SK-N-SH (cell line): ENCODE results near the gene SH3PXD2A. TPM values are rescaled to one million over a fixed set of nuclear protein-coding genes. Genes with fewer than 3 reads are reported as not detected.

ENCODE experiments used
- CTCF ChIA-PET: fragments of 300-600, 350-600 bp; formaldehyde crosslinking; extraction: SDS; loops from one replicate; lab custom pipeline; 2021; lab: Yijun Ruan, JAX
- POLR2A ChIA-PET: fragments of 350-600 bp; sonication (Branson Sonifier 250); formaldehyde crosslinking; extraction: SDS; loops from one replicate; lab custom pipeline; 2020; ENCODE audit warnings: antibody characterized with exemption, inconsistent platforms; lab: Yijun Ruan, JAX
- DNase-seq: peaks from one replicate; pipeline ENCODE4 v3.0.0; 2012
- H2AFZ ChIP-seq: fragments of 200-600 bp; sonication (generic); 2 replicates; pipeline ENCODE4 v1.8.1; 2016; ENCODE audit warnings: antibody characterized with exemption, mild to moderate bottlenecking, low read depth
- H3F3A ChIP-seq: fragments of 200-600 bp; sonication (generic); replicated peaks from 2 replicates; pipeline ENCODE3; 2016; ENCODE audit warnings: antibody characterized with exemption, mild to moderate bottlenecking; ENCODE audit not compliant: insufficient read depth
- H3K27ac ChIP-seq, 2 experiments: fragments of 200-500 bp in 1 of 2; fragments of 200-600 bp in 1 of 2; sonication (Bioruptor generic) in 1 of 2; sonication (generic), shearing (Covaris generic) in 1 of 2; 2 replicates each; pipeline versions ENCODE4 v1.5.1 to v1.6.1; 2014 to 2016; ENCODE audit warnings: low read depth in 2 of 2, inconsistent platforms in 1 of 2, low read length in 1 of 2, mild to moderate bottlenecking in 1 of 2, mixed read lengths in 1 of 2
- H3K27me3 ChIP-seq: fragments of 200-600 bp; sonication (generic), shearing (Covaris generic); 2 replicates; pipeline ENCODE4 v1.6.1; 2016; ENCODE audit warnings: mixed run types; ENCODE audit not compliant: insufficient read depth
- H3K36me3 ChIP-seq, 2 experiments: fragments of 200-500 bp in 1 of 2; fragments of 200-600 bp in 1 of 2; sonication (Bioruptor generic) in 1 of 2; sonication (generic) in 1 of 2; replicated peaks in 1 of 2; 2 replicates each; pipeline versions ENCODE3 to v1.5.1; 2014 to 2016; ENCODE audit warnings: low read length in 1 of 2, mild to moderate bottlenecking in 1 of 2; ENCODE audit not compliant: insufficient read depth in 2 of 2, control insufficient read depth in 1 of 2
- H3K4me1 ChIP-seq, 2 experiments: fragments of 200-500 bp in 1 of 2; fragments of 200-600 bp in 1 of 2; sonication (Bioruptor generic) in 1 of 2; sonication (generic), shearing (Covaris generic) in 1 of 2; 2 replicates each; pipeline versions ENCODE4 v1.5.1 to v1.6.1; 2014 to 2016; ENCODE audit warnings: low read depth in 1 of 2, low read length in 1 of 2, mixed run types in 1 of 2; ENCODE audit not compliant: insufficient read depth in 2 of 2, control insufficient read depth in 1 of 2
- H3K4me2 ChIP-seq: fragments of 200-600 bp; sonication (generic), shearing (Covaris generic); 2 replicates; pipeline ENCODE4 v1.6.1; 2017; ENCODE audit warnings: mixed run types
- H3K4me3 ChIP-seq, 2 experiments: fragments of 200-500 bp in 1 of 2; fragments of 200-600 bp in 1 of 2; sonication (Bioruptor generic) in 1 of 2; sonication (generic), shearing (Covaris generic) in 1 of 2; 2 replicates each; pipeline versions ENCODE4 v1.5.1 to v1.8.1; 2014 to 2016; ENCODE audit warnings: low read depth in 2 of 2, inconsistent platforms in 1 of 2, low read length in 1 of 2, mild to moderate bottlenecking in 1 of 2, mixed read lengths in 1 of 2, moderate library complexity in 1 of 2
- H3K79me2 ChIP-seq: fragments of 200-600 bp; sonication (generic); 2 replicates; pipeline ENCODE4 v1.8.1; 2017; ENCODE audit warnings: mild to moderate bottlenecking; ENCODE audit not compliant: insufficient read depth
- H3K9ac ChIP-seq: fragments of 200-600 bp; sonication (generic); 2 replicates; pipeline ENCODE4 v1.6.1; 2017; ENCODE audit warnings: mixed run types
- H3K9me2 ChIP-seq: fragments of 200-600 bp; sonication (generic); 2 replicates; pipeline ENCODE4 v1.6.1; 2017; ENCODE audit warnings: mixed run types
- H3K9me3 ChIP-seq: fragments of 200-600 bp; sonication (generic); 2 replicates; pipeline ENCODE4 v1.6.1; 2017; ENCODE audit warnings: mixed run types, mild to moderate bottlenecking, moderate library complexity
- H4K20me1 ChIP-seq: fragments of 200-600 bp; sonication (generic); 2 replicates; pipeline ENCODE4 v1.6.1; 2017; ENCODE audit warnings: mild to moderate bottlenecking, mixed run types; ENCODE audit not compliant: insufficient read depth
- CTCF ChIP-seq: fragments of 200-600 bp; sonication (generic); IDR thresholded peaks from 2 replicates; pipeline ENCODE4 v1.6.1; 2017; ENCODE audit warnings: antibody characterized with exemption, mild to moderate bottlenecking, moderate library complexity
- EZH2phosphoT487 ChIP-seq: fragments of 200-600 bp; sonication (generic); IDR thresholded peaks from 2 replicates; pipeline ENCODE4 v1.6.1; 2017; ENCODE audit warnings: low read depth, mixed run types, mild to moderate bottlenecking, antibody characterized with exemption, moderate library complexity, borderline replicate concordance
- FOSL2 ChIP-seq: IDR thresholded peaks from 2 replicates; pipeline ENCODE4 v1.4.0; 2012; ENCODE audit warnings: low read depth, mild to moderate bottlenecking, moderate library complexity, borderline replicate concordance
- FOXJ3 ChIP-seq: sonication (generic); formaldehyde crosslinking; IDR thresholded peaks from 2 replicates; pipeline ENCODE4 v1.5.1; 2020; ENCODE audit warnings: mild to moderate bottlenecking, missing genetic modification reagents
- IRF3 ChIP-seq: fragments of 150-350 bp; IDR thresholded peaks from 2 replicates; pipeline ENCODE4 v1.6.1; 2016; ENCODE audit warnings: mild to moderate bottlenecking, low read depth, low read length
- MEF2A ChIP-seq: IDR thresholded peaks from 2 replicates; pipeline ENCODE4 v1.4.0; 2012; ENCODE audit warnings: low read depth, borderline replicate concordance
- NFIC ChIP-seq: IDR thresholded peaks from 2 replicates; pipeline ENCODE4 v1.4.0; 2012; ENCODE audit warnings: borderline replicate concordance
- NRF1 ChIP-seq: IDR thresholded peaks from 2 replicates; pipeline ENCODE4 v1.6.1; 2012; ENCODE audit warnings: low read depth, mild to moderate bottlenecking, low read length
- PBX3 ChIP-seq: IDR thresholded peaks from 2 replicates; pipeline ENCODE4; 2012
- POLR2AphosphoS5 ChIP-seq: IDR thresholded peaks from 2 replicates; pipeline ENCODE4 v1.6.1; 2012; ENCODE audit warnings: low read depth, low read length
- RAD21 ChIP-seq: IDR thresholded peaks from 2 replicates; pipeline ENCODE4 v1.6.1; 2012; ENCODE audit warnings: mild to moderate bottlenecking, low read length
- RXRA ChIP-seq: IDR thresholded peaks from 2 replicates; pipeline ENCODE4 v1.4.0; 2012; ENCODE audit warnings: low read depth, mild to moderate bottlenecking, borderline replicate concordance
- SIN3A ChIP-seq: IDR thresholded peaks from 2 replicates; pipeline ENCODE4 v1.6.1; 2012; ENCODE audit warnings: low read depth, mild to moderate bottlenecking, low read length, moderate library complexity, borderline replicate concordance
- TCF12 ChIP-seq: IDR thresholded peaks from 2 replicates; pipeline ENCODE4 v1.4.0; 2012
- TEAD4 ChIP-seq: IDR thresholded peaks from 2 replicates; pipeline ENCODE4 v1.4.0; 2012; ENCODE audit warnings: mild to moderate bottlenecking, borderline replicate concordance; ENCODE audit not compliant: insufficient read depth
- YY1 ChIP-seq: IDR thresholded peaks from 2 replicates; pipeline ENCODE4 v1.4.0; 2012; ENCODE audit warnings: low read depth, mild to moderate bottlenecking
- ZBTB33 ChIP-seq: IDR thresholded peaks from 2 replicates; pipeline ENCODE4 v1.4.0; 2012; ENCODE audit warnings: low read depth, borderline replicate concordance
- WGBS: methylation state at CpG from one replicate; pipeline ENCODE4 v1.1.6; 2017; ENCODE audit warnings: low lambda C conversion rate; 5-methylcytosine and 5-hydroxymethylcytosine counted together
- polyA plus RNA-seq, 3 experiments: library from polyadenylated mRNA; depleted of rRNA; stranded (reverse); fragments of >200 nt; gene quantifications; 2 replicates each; pipeline ENCODE4 v1.2.3, GENCODE V29; 2012

Gene SH3PXD2A
- polyA plus RNA-seq, 1 of the 3 experiments (the other 2 are of a cell fraction) = 2.5 TPM

GRCh38 chr10:103573205-103573487, 282.2 kb downstream of the SH3PXD2A start:
- Histone ChIP-seq H3K27me3 (no peaks in the 10 kb centered on the region; the same call in 1 of the 2 replicates), H3K9me3 (no peaks in the 10 kb centered on the region), H4K20me1 (no peaks in the 10 kb centered on the region), H3K4me2 (no peak overlapping the region), H3K9me2 (no peaks in the 10 kb centered on the region), H3K9ac (no peak overlapping the region), H3K27ac (no peak overlapping the region), H2AFZ (no peak overlapping the region), H3K36me3 (no peaks in the 10 kb centered on the region), H3F3A (no peaks in the 10 kb centered on the region), H3K4me3 (no peak overlapping the region), H3K79me2 (no peaks in the 10 kb centered on the region), H3K4me1 (peaks cover 0 to 13% of the 10 kb centered on the region in 2 experiments; a peak in 1 of 4 replicates)
- CTCF ChIA-PET = interaction anchor here (1.0 to 1.3 kb wide), 2 partner anchors 9 to 113 kb away, joined by 3 to 4 read pairs; no protein-coding TSS in a partner anchor
- POLR2A ChIA-PET = no interaction called here
- no peak for DNase-seq
- WGBS = 78% methylated on average over 6 of the region's 7 CpGs
- TF ChIP-seq TEAD4 (no peak), NFIC (no peak), PBX3 (no peak), FOSL2 (no peak), TCF12 (no peak), FOXJ3 (no peak), MEF2A (no peak), POLR2AphosphoS5 (no peak)

- CTCF ChIA-PET = interaction anchor here (1.0 to 1.9 kb wide), 4 partner anchors 10 to 114 kb away, joined by 3 to 5 read pairs (median 4); no protein-coding TSS in a partner anchor
- DNase-seq = no peak
- no peaks in the 10 kb centered on the region for H3F3A ChIP-seq
- WGBS = 77% methylated on average over 7 of the region's 10 CpGs
- H3K4me2 ChIP-seq = no peak overlapping the region
- H3K9me2 ChIP-seq = no peaks in the 10 kb centered on the region
- H3K79me2 ChIP-seq = no peaks in the 10 kb centered on the region
- H3K36me3 ChIP-seq = no peaks in the 10 kb centered on the region
- H3K9ac ChIP-seq = no peak overlapping the region
- no peaks in the 10 kb centered on the region for H3K9me3 ChIP-seq
- no peak overlapping the region for H3K27ac ChIP-seq
- H3K27me3 ChIP-seq = no peaks in the 10 kb centered on the region; the same call in 1 of the 2 replicates
- POLR2A ChIA-PET = no interaction called here
- H4K20me1 ChIP-seq = no peaks in the 10 kb centered on the region
- H3K4me1 ChIP-seq = peaks cover 0 to 17% of the 10 kb centered on the region in 2 experiments; a peak in 1 of 4 replicates
- H3K4me3 ChIP-seq = no peak overlapping the region
- H2AFZ ChIP-seq = no peak overlapping the region
- TF ChIP-seq FOSL2 (no peak), CTCF (no peak), YY1 (no peak), NRF1 (no peak), RAD21 (no peak), ZBTB33 (no peak), SIN3A (no peak), IRF3 (no peak), EZH2phosphoT487 (no peak), RXRA (no peak)
These were observed 282.8 kb downstream of the SH3PXD2A start for GRCh38 chr10:103572347-103573204.
